Neural progenitor cell (in vitro differentiated cells): Measurements from ENCODE around the gene RNF11.

Experiments used
- EZH2 ChIP-seq: fragments of 200-600 bp; sonication (generic); IDR thresholded peaks from 2 replicates; pipeline ENCODE4 v1.6.1; 2017; ENCODE audit warnings: antibody characterized with exemption, mild to moderate bottlenecking, moderate library complexity
- EZH2phosphoT487 ChIP-seq: fragments of 200-600 bp; sonication (generic); IDR thresholded peaks from 2 replicates; pipeline ENCODE4 v1.6.1; 2017; ENCODE audit warnings: antibody characterized with exemption

- no peak for TF ChIP-seq EZH2phosphoT487
- TF ChIP-seq EZH2, result no peak
Measured at GRCh38 chr1:51203874-51204245, 32.2 kb upstream of the RNF11 start.
